ENCODE data around the gene OR5AC2.
A peak's percentile ranks its signal among the peaks of the same experiment; 100 is the strongest.

Gene OR5AC2

GRCh38 chr3:98086873-98087272 lies at the start of gene OR5AC2:
TSS of gene OR5AC2 (plus strand) at chr3:98087173. CDS start at chr3:98087173, 0 bp downstream.
- Histone ChIP-seq H3K4me1 (ENCODE audit: low read depth, poor library complexity, severe bottlenecking) (no peaks in the 10 kb centered on the region), H3K27me3 (ENCODE audit: insufficient read depth, low read depth) (no peaks in the 10 kb centered on the region), H3K36me3 (ENCODE audit: insufficient read depth) (no peaks in the 10 kb centered on the region), H3K4me2 (no peak within 1 kb of the TSS), H3K27ac (no peak within 1 kb of the TSS), H3K9ac (no peak within 1 kb of the TSS), H3K4me3 (IDR thresholded peaks at IDR 0.05; ENCODE audit: insufficient read depth, low read depth, low read length) (no peak within 1 kb of the TSS), H4K20me1 (ENCODE audit: insufficient read depth) (no peaks in the 10 kb centered on the region), H2AFZ (ENCODE audit: low read depth) (no peak within 1 kb of the TSS), H3K79me2 (ENCODE audit: insufficient read depth, low read depth) (no peaks in the 10 kb centered on the region)
- TF ChIP-seq CTCF (conservative IDR thresholded peaks at IDR 0.05; ENCODE audit: low read depth, low read length) = no peak

- Histone ChIP-seq H2AFZ (ENCODE audit: low read depth) (no peak overlapping the region), H3K4me1 (ENCODE audit: low read depth, poor library complexity, severe bottlenecking) (no peaks in the 10 kb centered on the region), H3K4me2 (no peak overlapping the region), H3K9ac (no peak overlapping the region), H3K79me2 (ENCODE audit: insufficient read depth, low read depth) (no peaks in the 10 kb centered on the region), H3K27ac (no peak overlapping the region), H4K20me1 (ENCODE audit: insufficient read depth) (no peaks in the 10 kb centered on the region), H3K4me3 (IDR thresholded peaks at IDR 0.05; ENCODE audit: insufficient read depth, low read depth, low read length) (no peak overlapping the region), H3K36me3 (ENCODE audit: insufficient read depth) (no peaks in the 10 kb centered on the region), H3K27me3 (ENCODE audit: insufficient read depth, low read depth) (no peaks in the 10 kb centered on the region)
- no peak for TF ChIP-seq CTCF (conservative IDR thresholded peaks at IDR 0.05; ENCODE audit: low read depth, low read length)
Observed at GRCh38 chr3:98038286-98038685, 48.7 kb upstream of the OR5AC2 start.

GRCh38 chr3:98038876-98039275 lies 48.1 kb upstream of the OR5AC2 start:
- no peaks in the 10 kb centered on the region for H3K36me3 ChIP-seq (ENCODE audit: insufficient read depth)
- H3K27ac ChIP-seq = no peak overlapping the region
- H4K20me1 ChIP-seq (ENCODE audit: insufficient read depth) = no peaks in the 10 kb centered on the region
- peak overlapping the region; percentile 61 for H2AFZ ChIP-seq (ENCODE audit: low read depth)
- H3K9ac ChIP-seq = no peak overlapping the region
- no peaks in the 10 kb centered on the region for H3K4me1 ChIP-seq (ENCODE audit: low read depth, poor library complexity, severe bottlenecking)
- H3K4me3 ChIP-seq (IDR thresholded peaks at IDR 0.05; ENCODE audit: insufficient read depth, low read depth, low read length) = peak overlapping the region; percentile 64
- TF ChIP-seq CTCF (conservative IDR thresholded peaks at IDR 0.05; ENCODE audit: low read depth, low read length) = no peak
- H3K4me2 ChIP-seq = peak overlapping the region; percentile 14; the same call in 1 of the 2 replicates
- no peaks in the 10 kb centered on the region for H3K79me2 ChIP-seq (ENCODE audit: insufficient read depth, low read depth)
- H3K27me3 ChIP-seq (ENCODE audit: insufficient read depth, low read depth) = no peaks in the 10 kb centered on the region

- no peaks in the 10 kb centered on the region for H4K20me1 ChIP-seq (ENCODE audit: insufficient read depth)
- H2AFZ ChIP-seq (ENCODE audit: low read depth) = peak overlapping the region; percentile 61
- no peaks in the 10 kb centered on the region for H3K27me3 ChIP-seq (ENCODE audit: insufficient read depth, low read depth)
- no peaks in the 10 kb centered on the region for H3K79me2 ChIP-seq (ENCODE audit: insufficient read depth, low read depth)
- H3K4me1 ChIP-seq (ENCODE audit: low read depth, poor library complexity, severe bottlenecking) = no peaks in the 10 kb centered on the region
- TF ChIP-seq CTCF (conservative IDR thresholded peaks at IDR 0.05; ENCODE audit: low read depth, low read length) = peak; percentile 100
- H3K36me3 ChIP-seq (ENCODE audit: insufficient read depth) = no peaks in the 10 kb centered on the region
- H3K4me2 ChIP-seq = peak overlapping the region; percentile 14; the same call in 1 of the 2 replicates
- H3K9ac ChIP-seq = no peak overlapping the region
- no peak overlapping the region for H3K27ac ChIP-seq
- H3K4me3 ChIP-seq (IDR thresholded peaks at IDR 0.05; ENCODE audit: insufficient read depth, low read depth, low read length) = peak overlapping the region; percentile 64
Observed at GRCh38 chr3:98039322-98040024, 47.5 kb upstream of the OR5AC2 start.
